HFFc6 (cell line): Measurements from ENCODE around the gene ASMT. TPM values are rescaled to one million over a fixed set of nuclear protein-coding genes. Genes with fewer than 3 reads are reported as not detected.

Experiments
- DNase-seq: peaks from one replicate; pipeline ENCODE4 v3.0.0-alpha.2; 2018
- H3K27ac Mint-ChIP-seq: 2 replicates; pipeline ENCODE4 v1.8.0; 2020; ENCODE audit warnings: mild to moderate bottlenecking, mixed read lengths
- H3K27me3 Mint-ChIP-seq: 2 replicates; pipeline ENCODE4 v1.8.0; 2021; ENCODE audit warnings: mild to moderate bottlenecking, moderate library complexity, mixed read lengths; ENCODE audit not compliant: insufficient read depth
- H3K36me3 Mint-ChIP-seq: 2 replicates; pipeline ENCODE4 v1.8.0; 2021; ENCODE audit warnings: low read depth, mixed read lengths
- H3K4me1 Mint-ChIP-seq: 2 replicates; pipeline ENCODE4 v1.8.0; 2020; ENCODE audit warnings: low read depth, mixed read lengths
- H3K4me3 Mint-ChIP-seq: 2 replicates; pipeline ENCODE4 v1.8.0; 2020; ENCODE audit warnings: mild to moderate bottlenecking, moderate library complexity, mixed read lengths
- H3K9me3 Mint-ChIP-seq: 2 replicates; pipeline ENCODE4 v1.8.0; 2020; ENCODE audit warnings: mild to moderate bottlenecking, mixed read lengths
- CTCF ChIP-seq: fragments of 200-600 bp; sonication (generic); IDR thresholded peaks from 2 replicates; pipeline ENCODE4 v1.5.0; 2021; ENCODE audit warnings: antibody characterized with exemption, mild to moderate bottlenecking
- total RNA-seq, 6 experiments: library from RNA; stranded (reverse); fragmentation: NEBNext Ultra II Directional; extraction: Animal tissue kit (Norgen Biotek cat#: 25700); gene quantifications; 2 replicates in 1 of 6; 3 replicates in 5 of 6; pipeline ENCODE4 v1.2.3, GENCODE V29; 2021

ASMT gene
- total RNA-seq, 6 experiments from 2014 or later, result 0.38 TPM; not detected in 5

GRCh38 chrX:1599791-1600405 lies 15.0 kb upstream of the ASMT start:
- Mint-ChIP-seq H3K27me3 (no peaks in the 10 kb centered on the region; the same call in 1 of the 2 replicates), H3K4me1 (no peaks in the 10 kb centered on the region), H3K27ac (no peak overlapping the region), H3K36me3 (peaks cover 32% of the 10 kb centered on the region), H3K9me3 (no peaks in the 10 kb centered on the region), H3K4me3 (no peak overlapping the region)
- no peak for TF ChIP-seq CTCF
- no peak for DNase-seq

GRCh38 chrX:1600406-1601050 lies 14.3 kb upstream of the ASMT start:
- no peak overlapping the region for H3K27ac Mint-ChIP-seq
- DNase-seq, result no peak

GRCh38 chrX:1601051-1601767 lies 13.7 kb upstream of the ASMT start:
- TF ChIP-seq CTCF, result no peak
- no peak overlapping the region for H3K4me3 Mint-ChIP-seq
- H3K27ac Mint-ChIP-seq, result no peak overlapping the region
- DNase-seq, result no peak
- no peaks in the 10 kb centered on the region for H3K9me3 Mint-ChIP-seq
- peaks cover 24% of the 10 kb centered on the region for H3K36me3 Mint-ChIP-seq
- no peaks in the 10 kb centered on the region; the same call in 1 of the 2 replicates for H3K27me3 Mint-ChIP-seq
- H3K4me1 Mint-ChIP-seq, result no peaks in the 10 kb centered on the region

More at GRCh38 chrX:1600406-1601050, 14.3 kb upstream of the ASMT start:
- Mint-ChIP-seq H3K4me1 (no peaks in the 10 kb centered on the region), H3K9me3 (no peaks in the 10 kb centered on the region), H3K36me3 (peaks cover 26% of the 10 kb centered on the region), H3K27me3 (no peaks in the 10 kb centered on the region; the same call in 1 of the 2 replicates), H3K4me3 (no peak overlapping the region)
- no peak for TF ChIP-seq CTCF

- Mint-ChIP-seq H3K36me3 (peaks cover 24% of the 10 kb centered on the region), H3K4me1 (no peaks in the 10 kb centered on the region), H3K9me3 (no peaks in the 10 kb centered on the region), H3K4me3 (no peak overlapping the region), H3K27ac (no peak overlapping the region), H3K27me3 (no peaks in the 10 kb centered on the region; the same call in 1 of the 2 replicates)
- TF ChIP-seq CTCF, result no peak
- no peak for DNase-seq
Observed at GRCh38 chrX:1601768-1602085, 13.1 kb upstream of the ASMT start.

- DNase-seq, result no peak
- Mint-ChIP-seq H3K27me3 (no peaks in the 10 kb centered on the region; the same call in 1 of the 2 replicates), H3K36me3 (peaks cover 24% of the 10 kb centered on the region), H3K4me1 (no peaks in the 10 kb centered on the region), H3K9me3 (no peaks in the 10 kb centered on the region), H3K4me3 (no peak overlapping the region), H3K27ac (no peak overlapping the region)
- no peak for TF ChIP-seq CTCF
Observed at GRCh38 chrX:1602299-1602698, 12.6 kb upstream of the ASMT start.
